HepG2 (cell line): Measurements from ENCODE around the gene CFH. TPM values are rescaled to one million over a fixed set of nuclear protein-coding genes. Genes with fewer than 3 reads are reported as not detected.

Experiments
- ATAC-seq: fragments of 200-7000 bp; cut with Tn5 transposase; 3 replicates; pipeline ENCODE4 v1.9.1; 2020; ENCODE audit warnings: mild to moderate bottlenecking, moderate library complexity
- BruUV-seq: library from RNA; stranded (reverse); fragments of 400-500 nt; replicated peaks from 2 replicates; lab custom pipeline; 2021; lab: Mats Ljungman, UMichigan
- CTCF ChIA-PET: fragments of 300-600 bp; formaldehyde crosslinking; extraction: SDS; loops from one replicate; lab custom pipeline; 2021; ENCODE audit warnings: low total read pairs, inconsistent platforms, low intra/inter-chr PET ratio; lab: Yijun Ruan, JAX
- POLR2A ChIA-PET: fragments of 350-600 bp; sonication (Branson Sonifier 250); formaldehyde crosslinking; loops from one replicate; lab custom pipeline; 2020; ENCODE audit warnings: antibody characterized with exemption, inconsistent platforms; lab: Yijun Ruan, JAX
- DNase-seq: peaks from one replicate; pipeline ENCODE4 v3.0.0-alpha.2; 2015; ENCODE audit warnings: low spot score
- FAIRE-seq: peaks from 3 replicates; lab custom pipeline; 2011; peaks lifted over from hg19 to GRCh38; lab: Jason Lieb, UNC
- H2AFZ ChIP-seq: one replicate; pipeline ENCODE4 v1.6.1; 2011; ENCODE audit warnings: low read length, inconsistent platforms
- H3K27ac ChIP-seq: fragments of 300-600 bp; 3 replicates; pipeline ENCODE4 v1.8.0; 2011; ENCODE audit warnings: mixed run types, mild to moderate bottlenecking, mixed read lengths, low read length, inconsistent platforms; ENCODE audit not compliant: insufficient read depth; ENCODE audit errors: extremely low read length
- H3K27me3 ChIP-seq, 2 experiments: fragments of 200-600 bp in 1 of 2; 2 replicates in 1 of 2; 3 replicates in 1 of 2; pipeline versions ENCODE4 v1.6.0 to v1.8.0; 2011; ENCODE audit warnings: low read length in 2 of 2, mild to moderate bottlenecking in 2 of 2, moderate library complexity in 2 of 2, inconsistent platforms in 1 of 2; ENCODE audit not compliant: insufficient read depth in 2 of 2, control insufficient read depth in 1 of 2
- H3K36me3 ChIP-seq, 2 experiments: fragments of 200-600 bp in 1 of 2; replicated peaks in 1 of 2; 2 replicates in 1 of 2; 3 replicates in 1 of 2; pipeline versions ENCODE4 v1.5.1 to v1.8.0; 2011; ENCODE audit warnings: low read length in 2 of 2, inconsistent platforms in 1 of 2; ENCODE audit not compliant: insufficient read depth in 2 of 2, control insufficient read depth in 1 of 2
- H3K4me1 ChIP-seq: 2 replicates; pipeline ENCODE4 v1.5.1; 2012; ENCODE audit warnings: low read length, inconsistent platforms; ENCODE audit not compliant: insufficient read depth
- H3K4me2 ChIP-seq: 2 replicates; pipeline ENCODE4 v1.6.0; 2011; ENCODE audit warnings: low read depth, low read length, inconsistent platforms
- H3K4me3 ChIP-seq, 3 experiments: fragments of 200-600 bp in 1 of 3; sonication (generic), shearing (Covaris generic) in 1 of 3; replicated peaks in 1 of 3; 2 replicates each; pipeline ENCODE4 v1.5.1; 2011 to 2016; ENCODE audit warnings: low read length in 3 of 3, inconsistent platforms in 2 of 3, low read depth in 2 of 3, mild to moderate bottlenecking in 2 of 3, control low read depth in 1 of 3, mixed read lengths in 1 of 3; ENCODE audit not compliant: insufficient read depth in 1 of 3
- H3K79me2 ChIP-seq: one replicate; pipeline ENCODE4 v1.6.1; 2011; ENCODE audit warnings: low read length, inconsistent platforms; ENCODE audit not compliant: insufficient read depth
- H3K9ac ChIP-seq: 2 replicates; pipeline ENCODE4 v1.6.0; 2011; ENCODE audit warnings: mild to moderate bottlenecking, low read depth, low read length, inconsistent platforms; ENCODE audit not compliant: insufficient read depth
- H3K9me3 ChIP-seq: 2 replicates; pipeline ENCODE4 v1.5.1; 2012; ENCODE audit warnings: mild to moderate bottlenecking, low read length
- H4K20me1 ChIP-seq: 2 replicates; pipeline ENCODE4 v1.6.0; 2011; ENCODE audit warnings: inconsistent platforms, mild to moderate bottlenecking, low read length, moderate library complexity; ENCODE audit not compliant: insufficient read depth
- ELK4 ChIP-seq: sonication (generic); formaldehyde crosslinking; IDR thresholded peaks from 2 replicates; pipeline ENCODE4 v1.9.0; 2021; ENCODE audit warnings: missing genetic modification reagents, borderline replicate concordance
- ESRRA ChIP-seq: sonication (generic); formaldehyde crosslinking; IDR thresholded peaks from 2 replicates; pipeline ENCODE4 v1.5.1; 2020; ENCODE audit warnings: mild to moderate bottlenecking, low read depth, missing genetic modification reagents
- IRX3 ChIP-seq: sonication (generic); formaldehyde crosslinking; IDR thresholded peaks from 2 replicates; pipeline ENCODE4 v1.8.1; 2023; ENCODE audit warnings: mild to moderate bottlenecking, low read depth, missing genetic modification reagents, borderline replicate concordance
- JARID2 ChIP-seq: sonication (generic); formaldehyde crosslinking; IDR thresholded peaks from 2 replicates; pipeline ENCODE4 v1.8.1; 2023; ENCODE audit warnings: missing genetic modification reagents, inconsistent platforms; ENCODE audit not compliant: insufficient replicate concordance
- MAFF ChIP-seq: IDR thresholded peaks from 2 replicates; pipeline ENCODE4 v1.6.1; 2011; ENCODE audit warnings: low read depth, low read length, improper control_type of control experiment
- MED13 ChIP-seq: sonication (generic); formaldehyde crosslinking; IDR thresholded peaks from 2 replicates; pipeline ENCODE4 v1.5.0; 2020; ENCODE audit warnings: missing genetic modification reagents
- SOX6 ChIP-seq, 2 experiments: fragments of 450-650 bp in 1 of 2; sonication (generic) in 1 of 2; formaldehyde crosslinking in 1 of 2; IDR thresholded peaks; 2 replicates each; pipeline versions ENCODE4 v1.4.0 to v1.6.1; 2017 to 2020; ENCODE audit warnings: antibody characterized with exemption in 1 of 2, mild to moderate bottlenecking in 1 of 2, missing genetic modification reagents in 1 of 2
- SRF ChIP-seq: IDR thresholded peaks from 2 replicates; pipeline ENCODE4 v1.6.1; 2011; ENCODE audit warnings: mild to moderate bottlenecking, low read depth, low read length, moderate library complexity
- THAP11 ChIP-seq: IDR thresholded peaks from 2 replicates; pipeline ENCODE4 v1.6.1; 2016; ENCODE audit warnings: missing biosample characterization, missing genetic modification reagents
- ZNF563 ChIP-seq: sonication (generic); formaldehyde crosslinking; IDR thresholded peaks from 2 replicates; pipeline ENCODE4 v1.8.0; 2022; ENCODE audit warnings: mild to moderate bottlenecking, moderate library complexity, missing genetic modification reagents
- ZNF639 ChIP-seq: conservative IDR thresholded peaks from 2 replicates; pipeline ENCODE4 v1.6.1; 2018; ENCODE audit warnings: missing genetic modification reagents
- ZNF75D ChIP-seq: sonication (generic); formaldehyde crosslinking; IDR thresholded peaks from 2 replicates; pipeline ENCODE4 v1.8.1; 2023; ENCODE audit warnings: missing genetic modification reagents, mild to moderate bottlenecking, borderline replicate concordance
- ZSCAN20 ChIP-seq: sonication (generic); formaldehyde crosslinking; IDR thresholded peaks from 2 replicates; pipeline ENCODE4 v1.4.0; 2020; ENCODE audit warnings: missing genetic modification reagents, mild to moderate bottlenecking, borderline replicate concordance
- WGBS: methylation state at CpG from one replicate; pipeline ENCODE4 v1.1.6; 2017; ENCODE audit warnings: low lambda C conversion rate; 5-methylcytosine and 5-hydroxymethylcytosine counted together
- in situ Hi-C: cut with HindIII; loops from 2 replicates; pipeline ENCODE4 v1.10.0; 2017; ENCODE audit warnings: low pct_unique_long_range_greater_than_20kb; ENCODE audit not compliant: extremely low pct_ligation_motif_present
- intact Hi-C: fragments of 100-400 bp; cut with micrococcal nuclease; formaldehyde crosslinking; loops from one replicate; pipeline ENCODE4 v1.10.0; 2022; ENCODE audit not compliant: unreplicated experiment
- polyA plus RNA-seq, 8 experiments: library from polyadenylated mRNA; depleted of rRNA in 3 of 8; stranded (reverse) in 7 of 8; unstranded in 1 of 8; fragments of >200 nt; fragmentation: Illumina TruSeq in 4 of 8; extraction: Trizol in 4 of 8; gene quantifications; 2 replicates each; pipeline versions ENCODE4 v1.2.1 to v1.2.3, GENCODE V29; 2011 to 2016; ENCODE audit warnings: low read depth in 4 of 8, missing spikeins in 1 of 8, mixed read lengths in 1 of 8; ENCODE audit not compliant: insufficient read depth in 1 of 8
- total RNA-seq, 5 experiments: library from RNA; depleted of rRNA; stranded (reverse); fragments of >200 nt; fragmentation: Illumina TruSeq; extraction: Trizol; gene quantifications; 2 replicates each; pipeline ENCODE4 v1.2.3, GENCODE V29; 2016; ENCODE audit warnings: low read depth in 1 of 5
- TF ChIP-seq, protein P1 (sequence below): sonication (generic); formaldehyde crosslinking; IDR thresholded peaks from 2 replicates; pipeline ENCODE4 v1.4.0; 2020; ENCODE audit warnings: missing genetic modification reagents

The CFH gene
- total and polyA plus RNA-seq, 2 of the 13 experiments (the other 11 are each of a cell fraction or from before 2014, with no cell fraction given) = not detected

- TF ChIP-seq, protein P1, sequence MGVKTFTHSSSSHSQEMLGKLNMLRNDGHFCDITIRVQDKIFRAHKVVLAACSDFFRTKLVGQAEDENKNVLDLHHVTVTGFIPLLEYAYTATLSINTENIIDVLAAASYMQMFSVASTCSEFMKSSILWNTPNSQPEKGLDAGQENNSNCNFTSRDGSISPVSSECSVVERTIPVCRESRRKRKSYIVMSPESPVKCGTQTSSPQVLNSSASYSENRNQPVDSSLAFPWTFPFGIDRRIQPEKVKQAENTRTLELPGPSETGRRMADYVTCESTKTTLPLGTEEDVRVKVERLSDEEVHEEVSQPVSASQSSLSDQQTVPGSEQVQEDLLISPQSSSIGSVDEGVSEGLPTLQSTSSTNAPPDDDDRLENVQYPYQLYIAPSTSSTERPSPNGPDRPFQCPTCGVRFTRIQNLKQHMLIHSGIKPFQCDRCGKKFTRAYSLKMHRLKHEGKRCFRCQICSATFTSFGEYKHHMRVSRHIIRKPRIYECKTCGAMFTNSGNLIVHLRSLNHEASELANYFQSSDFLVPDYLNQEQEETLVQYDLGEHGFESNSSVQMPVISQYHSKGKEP (CRISPR knock-in tag) = no peak
- TF ChIP-seq MED13 (CRISPR knock-in tag) (no peak), JARID2 (CRISPR knock-in tag) (no peak)
- TF ChIP-seq, all 625 proteins: peak for 0
- in situ Hi-C loops = no loop called here
- Histone ChIP-seq H3K27me3 (peaks cover 0 to 3% of the 10 kb centered on the region in 2 experiments; a peak in 2 of 5 replicates), H4K20me1 (no peaks in the 10 kb centered on the region), H3K36me3 (no peaks in the 10 kb centered on the region), H3K79me2 (no peaks in the 10 kb centered on the region), H3K4me1 (peaks cover 7% of the 10 kb centered on the region), H3K27ac (no peak overlapping the region), H3K9me3 (no peaks in the 10 kb centered on the region), H2AFZ (no peak overlapping the region), H3K4me3 (no peak overlapping the region), H3K4me2 (no peak overlapping the region), H3K9ac (no peak overlapping the region)
- ChIA-PET POLR2A (no interaction called here), CTCF (no interaction called here)
- intact Hi-C loops = no loop called here
- DNase-seq (no peak), ATAC-seq (no peak), FAIRE-seq (no peak)
- no TSS peak for BruUV-seq
Observed at GRCh38 chr1:196603651-196604050, 48.2 kb upstream of the CFH start.

DNA sequence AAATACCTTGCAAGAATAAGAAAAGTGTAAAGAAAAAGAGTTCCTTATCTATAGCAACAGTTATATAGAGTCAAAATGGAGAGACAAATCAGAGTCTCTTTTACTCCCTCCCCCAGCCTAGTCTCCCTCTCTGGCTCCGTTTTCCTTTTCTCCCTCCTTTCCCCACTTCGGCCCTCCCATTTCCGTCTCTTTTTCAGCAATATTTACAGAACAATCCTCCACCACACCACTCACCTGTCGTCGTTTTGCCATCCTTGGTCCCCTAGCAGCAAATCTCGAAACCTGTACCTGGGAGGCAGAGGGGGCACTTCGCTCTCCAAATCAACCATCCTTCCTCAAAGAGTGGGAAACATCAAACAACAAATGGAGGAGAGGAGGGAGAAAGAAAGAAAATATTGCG is 43.9 kb upstream of the CFH start:
- Histone ChIP-seq H3K4me3 (no peak overlapping the region), H3K9ac (no peak overlapping the region)
- intact Hi-C loops = no loop called here

More for the DNA sequence above, 43.9 kb upstream of the CFH start:
- peaks cover 0 to 15% of the 10 kb centered on the region in 2 experiments; a peak in 2 of 5 replicates for H3K27me3 ChIP-seq
- H3K4me2 ChIP-seq = no peak overlapping the region; the same call in 1 of the 2 replicates
- in situ Hi-C loops = no loop called here
- ChIA-PET POLR2A (no interaction called here), CTCF (no interaction called here)
- no peaks in the 10 kb centered on the region for H3K36me3 ChIP-seq
- H3K4me1 ChIP-seq = peaks cover 16% of the 10 kb centered on the region
- BruUV-seq = no TSS peak
- TF ChIP-seq ESRRA (no peak), SOX6 (IDR thresholded peaks at IDR 0.05) (no peak), SOX6 (CRISPR knock-in tag; IDR thresholded peaks at IDR 0.05) (no peak), THAP11 (no peak), IRX3 (CRISPR knock-in tag) (no peak), SRF (no peak), ZNF563 (CRISPR knock-in tag) (no peak), ELK4 (CRISPR knock-in tag) (no peak), ZNF639 (CRISPR knock-in tag) (no peak), ZNF75D (CRISPR knock-in tag) (no peak), ZSCAN20 (no peak), MAFF (no peak)
- H3K79me2 ChIP-seq = no peaks in the 10 kb centered on the region
- no peak overlapping the region for H3K27ac ChIP-seq
- no peak for ATAC-seq
- DNase-seq = no peak
- 14% methylated on average over 8 of the region's 8 CpGs for WGBS
- H4K20me1 ChIP-seq = no peaks in the 10 kb centered on the region
- no peak for FAIRE-seq
- no peaks in the 10 kb centered on the region for H3K9me3 ChIP-seq
- H2AFZ ChIP-seq = no peak overlapping the region
